ENCODE data around the gene DZIP1L. TPM values are rescaled to one million over a fixed set of nuclear protein-coding genes. Genes with fewer than 3 reads are reported as not detected.

Gene DZIP1L
- total RNA-seq, 1 experiment from 2014 or later = 10.4 TPM

DNA sequence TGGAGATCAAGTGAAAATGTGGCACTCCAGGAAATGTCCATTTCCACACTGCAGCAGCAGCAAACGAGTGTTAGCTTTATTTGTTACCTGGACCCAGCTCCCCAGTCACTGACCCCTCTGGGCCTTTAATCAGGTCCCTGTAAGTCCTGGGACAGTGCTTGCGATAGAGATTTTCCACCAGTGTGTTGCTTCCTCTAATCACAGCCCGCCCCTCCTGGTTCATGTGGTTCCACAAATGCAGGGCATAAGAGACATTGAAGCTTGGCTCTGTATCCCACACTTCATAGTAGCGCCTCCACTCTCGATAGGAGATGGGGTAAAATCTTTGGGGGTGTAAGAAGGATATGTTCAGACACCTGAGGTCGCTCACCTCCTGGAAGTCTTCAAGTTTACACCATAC is 8.8 kb upstream of the DZIP1L start:
- H3K4me2 ChIP-seq (ENCODE audit: insufficient read depth, insufficient read length, low read length) = no peak overlapping the region
- no peak overlapping the region for H3K9ac ChIP-seq (ENCODE audit: extremely low read depth, insufficient read length, low read length)
- no peaks in the 10 kb centered on the region for H4K20me1 ChIP-seq (ENCODE audit: control insufficient read depth, insufficient read depth, insufficient read length)
- H2BK5ac ChIP-seq (ENCODE audit: insufficient read length, low read length) = no peak overlapping the region
- H3K79me1 ChIP-seq (ENCODE audit: insufficient read depth, low read depth, low read length, poor library complexity, severe bottlenecking) = no peaks in the 10 kb centered on the region
- no peak overlapping the region for H2BK120ac ChIP-seq (ENCODE audit: low read depth, low read length, poor library complexity, severe bottlenecking)
- H3T11ph ChIP-seq (ENCODE audit: low read length) = no peak overlapping the region
- no peak overlapping the region for H3K23ac ChIP-seq (ENCODE audit: insufficient read length, low read depth, low read length)
- WGBS (ENCODE audit: extremely low coverage, insufficient read length, low lambda C conversion rate) = no CpG with 5 or more reads among the region's 6 CpGs
- Mint-ChIP-seq H3K27ac (no peak overlapping the region), H3K4me1 (peaks cover 11 to 13% of the 10 kb centered on the region in 2 experiments), H3K27me3 (ENCODE audit: low read depth) (no peaks in the 10 kb centered on the region; the same call in 1 of the 2 replicates), H3K9me3 (peaks cover 0 to 8% of the 10 kb centered on the region in 2 experiments; a peak in 1 of 5 replicates), H3K36me3 (ENCODE audit: insufficient read depth in 1 of 3, low read depth in 3 of 3) (peaks cover 0 to 6% (median 2%) of the 10 kb centered on the region in 3 experiments; a peak in 1 of 7 replicates), H3K4me3 (no peak overlapping the region)
- H3K79me2 ChIP-seq (ENCODE audit: insufficient read depth, low read length) = no peaks in the 10 kb centered on the region
- no peak overlapping the region for H2AK5ac ChIP-seq (ENCODE audit: insufficient read length, low read length)
- no peak overlapping the region for H4K5ac ChIP-seq (ENCODE audit: insufficient read length, low read depth, low read length)
- no peak overlapping the region for H3K27ac ChIP-seq (ENCODE audit: insufficient read length, low read depth, low read length)
- no peak overlapping the region for H2AFZ ChIP-seq (ENCODE audit: low read length)
- H4K8ac ChIP-seq (replicated peaks; ENCODE audit: insufficient read length, low read depth, low read length) = no peak overlapping the region
- no peak overlapping the region for H4K91ac ChIP-seq (ENCODE audit: insufficient read length, low read depth, low read length)
- no peak for DNase-seq
- no peak overlapping the region for H3K14ac ChIP-seq (ENCODE audit: insufficient read depth, low read length)
- no peaks in the 10 kb centered on the region for H3K9me3 ChIP-seq (ENCODE audit: control insufficient read depth, low read depth, low read length)
- H2BK12ac ChIP-seq (ENCODE audit: insufficient read length, low read depth, low read length) = no peak overlapping the region
- H3K4ac ChIP-seq (ENCODE audit: low read depth, low read length) = no peak overlapping the region
- H3K4me1 ChIP-seq (ENCODE audit: insufficient read depth, low read length) = no peaks in the 10 kb centered on the region; the same call in 1 of the 2 replicates
- no peak overlapping the region for H2BK15ac ChIP-seq (ENCODE audit: low read depth, low read length)
- no peak overlapping the region for H3K56ac ChIP-seq (ENCODE audit: insufficient read length, low read depth, low read length)
- H3K27me3 ChIP-seq (ENCODE audit: insufficient read depth, low read length) = no peaks in the 10 kb centered on the region
- H3K23me2 ChIP-seq (ENCODE audit: insufficient read length, low read depth, low read length, poor library complexity, severe bottlenecking) = no peaks in the 10 kb centered on the region
- H3K18ac ChIP-seq (ENCODE audit: insufficient read length, low read depth, low read length) = no peak overlapping the region
- no peak overlapping the region for H2BK20ac ChIP-seq (ENCODE audit: low read depth, low read length, poor library complexity, severe bottlenecking)
- TF ChIP-seq, protein P1, sequence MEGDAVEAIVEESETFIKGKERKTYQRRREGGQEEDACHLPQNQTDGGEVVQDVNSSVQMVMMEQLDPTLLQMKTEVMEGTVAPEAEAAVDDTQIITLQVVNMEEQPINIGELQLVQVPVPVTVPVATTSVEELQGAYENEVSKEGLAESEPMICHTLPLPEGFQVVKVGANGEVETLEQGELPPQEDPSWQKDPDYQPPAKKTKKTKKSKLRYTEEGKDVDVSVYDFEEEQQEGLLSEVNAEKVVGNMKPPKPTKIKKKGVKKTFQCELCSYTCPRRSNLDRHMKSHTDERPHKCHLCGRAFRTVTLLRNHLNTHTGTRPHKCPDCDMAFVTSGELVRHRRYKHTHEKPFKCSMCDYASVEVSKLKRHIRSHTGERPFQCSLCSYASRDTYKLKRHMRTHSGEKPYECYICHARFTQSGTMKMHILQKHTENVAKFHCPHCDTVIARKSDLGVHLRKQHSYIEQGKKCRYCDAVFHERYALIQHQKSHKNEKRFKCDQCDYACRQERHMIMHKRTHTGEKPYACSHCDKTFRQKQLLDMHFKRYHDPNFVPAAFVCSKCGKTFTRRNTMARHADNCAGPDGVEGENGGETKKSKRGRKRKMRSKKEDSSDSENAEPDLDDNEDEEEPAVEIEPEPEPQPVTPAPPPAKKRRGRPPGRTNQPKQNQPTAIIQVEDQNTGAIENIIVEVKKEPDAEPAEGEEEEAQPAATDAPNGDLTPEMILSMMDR (conservative IDR thresholded peaks at IDR 0.05) = no peak
